Neural cell (in vitro differentiated cells): Measurements from ENCODE around the gene QSOX2.

ENCODE experiments used
- CTCF ChIP-seq: fragments of 450-650 bp; IDR thresholded peaks from 2 replicates; pipeline ENCODE4 v1.5.1; 2014; ENCODE audit warnings: antibody characterized with exemption, mild to moderate bottlenecking, moderate library complexity; ENCODE audit not compliant: poor library complexity, severe bottlenecking
- EZH2 ChIP-seq: fragments of 200-600, 300-800 bp; shearing (Covaris generic), sonication (generic); IDR thresholded peaks from 2 replicates; pipeline ENCODE4 v1.6.1; 2014; ENCODE audit warnings: antibody characterized with exemption, low read length, borderline replicate concordance, mild to moderate bottlenecking; ENCODE audit not compliant: insufficient read depth, poor library complexity, severe bottlenecking
- REST ChIP-seq: IDR thresholded peaks from 2 replicates; pipeline ENCODE4 v1.6.1; 2012; ENCODE audit warnings: borderline replicate concordance
- SMC3 ChIP-seq: fragments of 450-650 bp; conservative IDR thresholded peaks from 2 replicates; pipeline ENCODE4 v1.6.1; 2014; ENCODE audit warnings: antibody characterized with exemption, mild to moderate bottlenecking, moderate library complexity; ENCODE audit not compliant: poor library complexity

- no peak for TF ChIP-seq SMC3
- TF ChIP-seq CTCF: no peak
- no peak for TF ChIP-seq EZH2
- no peak for TF ChIP-seq REST
Observed at GRCh38 chr9:136233868-136234267, 11.7 kb downstream of the QSOX2 start.
